ENCODE results near the gene RNPEPL1.

The RNPEPL1 gene

GRCh38 chr2:240567872-240568677, at the start of gene RNPEPL1:
TSS of gene RNPEPL1 (plus strand) at chr2:240568484. CDS start at chr2:240568587, 103 bp downstream.
- TF ChIP-seq GATA3 (IDR thresholded peaks at IDR 0.05; ENCODE audit: low read depth, low read length): no peak

GRCh38 chr2:240518981-240519380, 49.3 kb upstream of the RNPEPL1 start:
- no peak for TF ChIP-seq GATA2 (IDR thresholded peaks at IDR 0.05; ENCODE audit: low read depth, low read length)
- no peak for TF ChIP-seq GATA3 (IDR thresholded peaks at IDR 0.05; ENCODE audit: low read depth, low read length)

GRCh38 chr2:240519396-240520129, 48.7 kb upstream of the RNPEPL1 start:
- TF ChIP-seq GATA2 (IDR thresholded peaks at IDR 0.05; ENCODE audit: low read depth, low read length): no peak
- no peak for TF ChIP-seq GATA3 (IDR thresholded peaks at IDR 0.05; ENCODE audit: low read depth, low read length)

GRCh38 chr2:240520130-240520973, 47.9 kb upstream of the RNPEPL1 start:
- TF ChIP-seq GATA2 (IDR thresholded peaks at IDR 0.05; ENCODE audit: low read depth, low read length) (no peak), GATA3 (IDR thresholded peaks at IDR 0.05; ENCODE audit: low read depth, low read length) (no peak)

- no peak for TF ChIP-seq GATA3 (IDR thresholded peaks at IDR 0.05; ENCODE audit: low read depth, low read length)
- TF ChIP-seq GATA2 (IDR thresholded peaks at IDR 0.05; ENCODE audit: low read depth, low read length): no peak
Measured at GRCh38 chr2:240520974-240521350, 47.3 kb upstream of the RNPEPL1 start.

GRCh38 chr2:240522406-240522805, 45.9 kb upstream of the RNPEPL1 start:
- TF ChIP-seq GATA3 (IDR thresholded peaks at IDR 0.05; ENCODE audit: low read depth, low read length) (no peak), GATA2 (IDR thresholded peaks at IDR 0.05; ENCODE audit: low read depth, low read length) (no peak)

- TF ChIP-seq GATA3 (IDR thresholded peaks at IDR 0.05; ENCODE audit: low read depth, low read length) (no peak), GATA2 (IDR thresholded peaks at IDR 0.05; ENCODE audit: low read depth, low read length) (no peak)
Measured at GRCh38 chr2:240523451-240524281, 44.6 kb upstream of the RNPEPL1 start.

- no peak for TF ChIP-seq GATA3 (IDR thresholded peaks at IDR 0.05; ENCODE audit: low read depth, low read length)
- no peak for TF ChIP-seq GATA2 (IDR thresholded peaks at IDR 0.05; ENCODE audit: low read depth, low read length)
Measured at GRCh38 chr2:240524963-240525718, 43.1 kb upstream of the RNPEPL1 start.

- TF ChIP-seq GATA2 (IDR thresholded peaks at IDR 0.05; ENCODE audit: low read depth, low read length): no peak
- TF ChIP-seq GATA3 (IDR thresholded peaks at IDR 0.05; ENCODE audit: low read depth, low read length): no peak
Measured at GRCh38 chr2:240525802-240526201, 42.5 kb upstream of the RNPEPL1 start.

GRCh38 chr2:240526521-240526920, 41.8 kb upstream of the RNPEPL1 start:
- TF ChIP-seq GATA2 (IDR thresholded peaks at IDR 0.05; ENCODE audit: low read depth, low read length): no peak
- no peak for TF ChIP-seq GATA3 (IDR thresholded peaks at IDR 0.05; ENCODE audit: low read depth, low read length)

GRCh38 chr2:240527153-240527750, 41.0 kb upstream of the RNPEPL1 start:
- TF ChIP-seq GATA2 (IDR thresholded peaks at IDR 0.05; ENCODE audit: low read depth, low read length): no peak
- TF ChIP-seq GATA3 (IDR thresholded peaks at IDR 0.05; ENCODE audit: low read depth, low read length): no peak

GRCh38 chr2:240528406-240529040, 39.8 kb upstream of the RNPEPL1 start:
- TF ChIP-seq GATA3 (IDR thresholded peaks at IDR 0.05; ENCODE audit: low read depth, low read length): no peak
- TF ChIP-seq GATA2 (IDR thresholded peaks at IDR 0.05; ENCODE audit: low read depth, low read length): no peak

Data from SH-SY5Y (cell line).